Fibroblast of mammary gland (primary cell): ENCODE results near the gene RNF38.

ENCODE experiments used
- DNase-seq: peaks from one replicate; pipeline ENCODE4 v3.0.0-alpha.2; 2010; ENCODE audit warnings: low read depth
- H3K4me3 ChIP-seq: 2 replicates; pipeline ENCODE4 v1.5.1; 2011; ENCODE audit warnings: low read depth, mild to moderate bottlenecking, low read length, moderate library complexity; ENCODE audit not compliant: control insufficient read depth
- TF ChIP-seq, protein P1 (sequence below): conservative IDR thresholded peaks from 2 replicates; pipeline ENCODE4 v1.5.1; 2011; ENCODE audit warnings: low read depth, low read length, inconsistent platforms; ENCODE audit not compliant: control insufficient read depth, insufficient read depth

Gene RNF38

DNA sequence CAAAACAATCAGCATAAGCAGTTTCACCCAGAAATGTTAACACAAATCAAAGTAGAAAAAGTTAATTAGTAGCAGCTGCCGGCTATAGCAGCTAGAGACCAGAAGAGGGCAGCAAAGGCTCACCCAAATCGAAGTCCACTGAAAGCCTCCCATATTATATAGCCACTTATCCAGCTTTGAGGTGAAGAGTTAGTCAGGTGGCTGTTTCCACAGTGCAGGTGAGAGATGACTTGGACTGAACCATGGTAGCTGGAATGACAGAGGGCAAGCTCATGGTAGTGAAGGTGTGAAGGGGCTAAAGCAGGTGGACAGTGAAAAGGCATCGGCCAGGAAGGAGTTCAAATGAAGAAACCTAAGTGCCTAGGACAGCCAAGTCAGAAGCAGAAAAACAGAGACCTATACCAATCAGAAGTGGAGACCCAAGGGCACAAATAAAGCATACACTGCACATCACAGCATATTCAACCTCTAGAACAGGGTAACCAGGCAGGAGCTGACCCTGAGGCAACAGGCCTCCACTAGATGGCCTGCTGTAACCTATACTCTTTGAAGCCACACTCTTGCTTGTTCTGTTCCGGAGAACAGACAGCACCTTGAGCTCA, 7.2 kb upstream of the RNF38 start:
- H3K4me3 ChIP-seq, result no peak overlapping the region
- TF ChIP-seq, protein P1, sequence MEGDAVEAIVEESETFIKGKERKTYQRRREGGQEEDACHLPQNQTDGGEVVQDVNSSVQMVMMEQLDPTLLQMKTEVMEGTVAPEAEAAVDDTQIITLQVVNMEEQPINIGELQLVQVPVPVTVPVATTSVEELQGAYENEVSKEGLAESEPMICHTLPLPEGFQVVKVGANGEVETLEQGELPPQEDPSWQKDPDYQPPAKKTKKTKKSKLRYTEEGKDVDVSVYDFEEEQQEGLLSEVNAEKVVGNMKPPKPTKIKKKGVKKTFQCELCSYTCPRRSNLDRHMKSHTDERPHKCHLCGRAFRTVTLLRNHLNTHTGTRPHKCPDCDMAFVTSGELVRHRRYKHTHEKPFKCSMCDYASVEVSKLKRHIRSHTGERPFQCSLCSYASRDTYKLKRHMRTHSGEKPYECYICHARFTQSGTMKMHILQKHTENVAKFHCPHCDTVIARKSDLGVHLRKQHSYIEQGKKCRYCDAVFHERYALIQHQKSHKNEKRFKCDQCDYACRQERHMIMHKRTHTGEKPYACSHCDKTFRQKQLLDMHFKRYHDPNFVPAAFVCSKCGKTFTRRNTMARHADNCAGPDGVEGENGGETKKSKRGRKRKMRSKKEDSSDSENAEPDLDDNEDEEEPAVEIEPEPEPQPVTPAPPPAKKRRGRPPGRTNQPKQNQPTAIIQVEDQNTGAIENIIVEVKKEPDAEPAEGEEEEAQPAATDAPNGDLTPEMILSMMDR, result peak; percentile 95
- DNase-seq, result peak; percentile 74

- TF ChIP-seq, protein P1, result no peak
- DNase-seq, result no peak
- H3K4me3 ChIP-seq, result no peak overlapping the region
Measured at GRCh38 chr9:36402536-36402935, 2.5 kb upstream of the RNF38 start.

DNA sequence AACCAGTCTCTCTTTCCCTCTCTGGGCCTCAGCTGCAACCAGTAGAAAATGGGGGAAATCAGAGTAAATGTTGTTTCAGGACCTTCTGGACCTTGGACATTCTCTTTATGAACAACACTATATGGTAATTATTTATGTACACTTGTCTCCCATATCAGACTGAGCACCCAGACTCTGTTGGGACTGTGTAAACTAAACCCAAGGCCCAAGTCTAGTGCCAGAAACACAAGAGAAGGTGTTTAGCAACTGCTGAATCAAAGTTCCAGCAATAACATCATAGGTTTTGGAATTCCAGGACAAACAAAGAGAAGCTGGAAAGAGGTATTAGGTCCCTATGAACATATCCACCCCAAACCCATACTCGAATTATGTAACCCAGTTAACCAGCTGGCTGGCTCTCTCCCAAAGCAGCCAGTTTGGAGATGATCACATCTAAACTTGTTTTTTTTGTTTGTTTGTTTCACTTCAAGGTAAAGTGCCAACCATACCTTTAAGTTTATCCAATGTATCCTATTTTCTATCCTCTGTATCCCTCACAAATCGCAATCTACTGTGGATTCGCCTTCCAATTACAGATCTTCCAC, 1.9 kb upstream of the RNF38 start:
- no peak overlapping the region for H3K4me3 ChIP-seq
- TF ChIP-seq, protein P1, result no peak
- DNase-seq, result no peak

DNA sequence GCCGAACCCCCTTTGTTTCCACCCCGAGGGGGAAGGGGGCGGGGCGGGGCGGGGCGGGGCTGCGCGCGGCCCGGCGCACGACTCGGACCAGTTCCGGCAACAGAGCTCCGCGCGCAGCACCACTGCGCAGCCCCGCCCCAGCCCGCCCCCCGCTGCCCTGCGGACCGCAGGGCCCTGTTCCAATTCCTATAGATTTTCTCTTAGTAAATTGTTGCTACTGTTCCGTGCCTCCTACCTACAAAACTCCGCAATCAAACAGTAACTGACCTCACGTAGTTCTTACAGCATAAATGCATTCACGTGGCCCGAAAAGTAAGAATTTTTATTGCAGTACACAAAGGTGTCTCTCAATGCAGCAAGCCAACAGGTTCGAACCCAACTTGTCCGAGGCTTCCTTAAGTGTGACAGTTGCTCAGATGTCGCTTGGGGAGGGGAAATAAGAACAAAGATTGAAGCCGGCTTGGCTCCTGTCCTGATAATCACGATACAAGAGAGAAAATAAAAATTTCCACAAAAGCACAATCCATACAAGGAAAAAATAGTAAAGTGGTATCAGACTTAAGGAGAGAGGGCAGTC, 1.2 kb upstream of the RNF38 start:
- TF ChIP-seq, protein P1, result no peak
- H3K4me3 ChIP-seq, result peak overlapping the region; percentile 95
- peak; percentile 67 for DNase-seq

DNA sequence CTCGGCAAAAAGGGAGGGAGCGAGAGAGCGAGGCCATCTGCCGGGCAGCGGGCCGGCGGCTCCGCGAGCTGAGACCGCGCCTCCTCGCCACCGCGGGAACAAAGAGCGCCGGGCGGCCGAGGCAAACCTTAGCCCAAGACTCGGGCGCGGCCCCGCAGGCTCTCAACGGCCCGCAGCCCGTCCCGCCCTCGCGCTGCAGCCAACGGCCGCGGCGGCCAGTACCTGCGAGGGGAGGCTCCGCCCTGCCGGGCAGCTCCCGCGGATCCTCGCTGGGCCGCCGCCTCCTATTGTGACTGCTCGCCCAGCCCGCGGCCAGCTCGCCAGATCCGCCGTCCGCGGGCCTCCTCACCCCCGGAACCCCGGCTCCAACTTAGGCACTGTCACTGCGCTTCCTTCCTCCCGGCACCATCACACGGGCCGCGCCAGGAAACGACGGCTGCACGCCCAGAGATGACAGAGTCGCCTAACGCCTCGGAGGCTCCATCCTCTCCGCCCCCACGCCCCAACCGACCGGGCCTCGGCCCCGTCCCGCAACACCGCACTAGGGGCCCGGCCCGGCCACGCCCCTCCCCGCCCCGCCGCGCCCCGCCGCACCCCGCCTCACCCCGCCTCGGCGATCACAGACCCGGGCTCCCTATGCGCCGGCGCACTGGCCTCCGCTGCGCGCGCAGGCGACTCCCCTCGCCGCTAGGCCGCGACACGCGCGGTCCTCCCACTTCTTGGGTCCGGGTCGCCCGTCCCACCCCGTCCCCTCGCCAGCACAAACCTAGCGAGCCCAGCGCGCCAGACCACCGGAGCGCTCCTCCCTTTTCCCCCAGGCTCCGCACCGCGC, 479 bp upstream of the RNF38 start:
- TF ChIP-seq, protein P1, result no peak
- H3K4me3 ChIP-seq, result peak overlapping the region; percentile 95
- peak; percentile 76 for DNase-seq

- DNase-seq, result peak; percentile 40
- TF ChIP-seq, protein P1, result no peak
Measured at GRCh38 chr9:36398745-36399144, 1.3 kb downstream of the RNF38 start.

More at GRCh38 chr9:36398745-36399144, 1.3 kb downstream of the RNF38 start:
- no peak overlapping the region for H3K4me3 ChIP-seq
